Trophoblast cell (in vitro differentiated cells and primary cell): ENCODE measurements around the gene FOXP4.

Source experiments
- DNase-seq, 2 donors: peaks; one replicate each; pipeline ENCODE4 v3.0.0-alpha.2; 2016
- H2AFZ ChIP-seq: 2 replicates; pipeline ENCODE4 v1.6.1; 2013; ENCODE audit warnings: low read length, moderate library complexity, mild to moderate bottlenecking; ENCODE audit not compliant: insufficient read depth, poor library complexity
- H2AK5ac ChIP-seq: 2 replicates; pipeline ENCODE4 v1.6.1; 2013; ENCODE audit warnings: mild to moderate bottlenecking, low read length
- H2BK120ac ChIP-seq: 2 replicates; pipeline ENCODE4 v1.6.1; 2013; ENCODE audit warnings: low read length, mild to moderate bottlenecking, moderate library complexity; ENCODE audit not compliant: insufficient read depth, poor library complexity
- H2BK12ac ChIP-seq: 2 replicates; pipeline ENCODE4 v1.6.1; 2013; ENCODE audit warnings: mild to moderate bottlenecking, low read length, moderate library complexity
- H2BK5ac ChIP-seq: 2 replicates; pipeline ENCODE4 v1.6.1; 2013; ENCODE audit warnings: low read length, low read depth, moderate library complexity, mild to moderate bottlenecking; ENCODE audit not compliant: poor library complexity
- H3K14ac ChIP-seq: 2 replicates; pipeline ENCODE4 v1.6.1; 2013; ENCODE audit warnings: mild to moderate bottlenecking, low read length
- H3K18ac ChIP-seq: 2 replicates; pipeline ENCODE4 v1.6.1; 2013; ENCODE audit warnings: mild to moderate bottlenecking, low read length
- H3K23ac ChIP-seq: 2 replicates; pipeline ENCODE4 v1.6.1; 2013; ENCODE audit warnings: low read length
- H3K27ac ChIP-seq: 2 replicates; pipeline ENCODE4 v1.5.1; 2013; ENCODE audit warnings: low read depth, mild to moderate bottlenecking, inconsistent platforms, low read length, moderate library complexity
- H3K27me3 ChIP-seq: 2 replicates; pipeline ENCODE4 v1.6.1; 2013; ENCODE audit warnings: inconsistent platforms, mild to moderate bottlenecking, low read length, moderate library complexity; ENCODE audit not compliant: insufficient read depth
- H3K36me3 ChIP-seq, 2 experiments: 1 replicate in 1 of 2; 2 replicates in 1 of 2; pipeline ENCODE4 v1.6.1; 2013; ENCODE audit warnings: low read length in 2 of 2, mild to moderate bottlenecking in 2 of 2, moderate library complexity in 1 of 2; ENCODE audit not compliant: insufficient read depth in 2 of 2, control insufficient read depth in 1 of 2
- H3K4ac ChIP-seq: 2 replicates; pipeline ENCODE4 v1.6.1; 2013; ENCODE audit warnings: low read depth, mild to moderate bottlenecking, low read length, moderate library complexity
- H3K4me1 ChIP-seq, 2 experiments: 1 replicate in 1 of 2; 2 replicates in 1 of 2; pipeline ENCODE4 v1.6.1; 2013; ENCODE audit warnings: low read length in 2 of 2, mild to moderate bottlenecking in 2 of 2, moderate library complexity in 1 of 2; ENCODE audit not compliant: insufficient read depth in 2 of 2, control insufficient read depth in 1 of 2
- H3K4me2 ChIP-seq: 2 replicates; pipeline ENCODE4 v1.6.1; 2013; ENCODE audit warnings: inconsistent platforms, mild to moderate bottlenecking, low read length, moderate library complexity
- H3K4me3 ChIP-seq: 2 replicates; pipeline ENCODE4 v1.5.1; 2013; ENCODE audit warnings: mild to moderate bottlenecking, low read depth, low read length, inconsistent platforms
- H3K79me1 ChIP-seq: one replicate; pipeline ENCODE4 v1.6.1; 2013; ENCODE audit warnings: low read length
- H3K79me2 ChIP-seq: 2 replicates; pipeline ENCODE4 v1.6.1; 2013; ENCODE audit warnings: low read length, mild to moderate bottlenecking; ENCODE audit not compliant: control insufficient read depth, insufficient read depth, poor library complexity
- H3K9ac ChIP-seq: 2 replicates; pipeline ENCODE4 v1.6.1; 2013; ENCODE audit warnings: mild to moderate bottlenecking, low read length
- H3K9me3 ChIP-seq: 2 replicates; pipeline ENCODE4 v1.6.1; 2013; ENCODE audit warnings: low read depth, mild to moderate bottlenecking, control low read depth, inconsistent platforms, low read length; ENCODE audit not compliant: insufficient read depth
- H4K12ac ChIP-seq: 2 replicates; pipeline ENCODE4 v1.6.1; 2013; ENCODE audit warnings: low read depth, mild to moderate bottlenecking, low read length, moderate library complexity
- H4K8ac ChIP-seq: 2 replicates; pipeline ENCODE4 v1.6.1; 2013; ENCODE audit warnings: low read depth, mild to moderate bottlenecking, low read length, moderate library complexity
- H4K91ac ChIP-seq: one replicate; pipeline ENCODE4 v1.6.1; 2013; ENCODE audit warnings: low read depth, mild to moderate bottlenecking, low read length, moderate library complexity
- WGBS: extraction: QIAGEN DNeasy Blood & Tissue Kit; methylation state at CpG from one replicate; pipeline ENCODE4 v1.1.7; 2013; ENCODE audit warnings: missing lambda C conversion rate; ENCODE audit not compliant: insufficient read length, insufficient coverage; ENCODE audit errors: extremely low coverage; 5-methylcytosine and 5-hydroxymethylcytosine counted together

FOXP4 gene

GRCh38 chr6:41645007-41645618, 98.9 kb downstream of the FOXP4 start:
- Histone ChIP-seq H3K4me3 (no peak overlapping the region), H4K91ac (peak overlapping the region; percentile 3), H2BK5ac (peak overlapping the region; percentile 34), H3K4ac (peak overlapping the region; percentile 25), H3K9ac (no peak overlapping the region), H2BK12ac (no peak overlapping the region), H3K4me2 (no peak overlapping the region), H3K18ac (peak overlapping the region; percentile 33), H2AFZ (no peak overlapping the region), H4K8ac (no peak overlapping the region), H3K27ac (peak overlapping the region; percentile 6), H3K36me3 (peaks cover 90 to 93% of the 10 kb centered on the region in 2 experiments), H2AK5ac (no peak overlapping the region), H3K27me3 (no peaks in the 10 kb centered on the region), H3K14ac (peak overlapping the region; percentile 25), H3K23ac (no peak overlapping the region), H3K79me1 (peaks cover 33% of the 10 kb centered on the region), H4K12ac (no peak overlapping the region), H2BK120ac (peak overlapping the region; percentile 26), H3K79me2 (peaks cover 26% of the 10 kb centered on the region), H3K9me3 (peaks cover 2% of the 10 kb centered on the region), H3K4me1 (peaks cover 52 to 62% of the 10 kb centered on the region in 2 experiments)
- DNase-seq = no peak
- WGBS = no CpG with 5 or more reads among the region's 12 CpGs

DNA sequence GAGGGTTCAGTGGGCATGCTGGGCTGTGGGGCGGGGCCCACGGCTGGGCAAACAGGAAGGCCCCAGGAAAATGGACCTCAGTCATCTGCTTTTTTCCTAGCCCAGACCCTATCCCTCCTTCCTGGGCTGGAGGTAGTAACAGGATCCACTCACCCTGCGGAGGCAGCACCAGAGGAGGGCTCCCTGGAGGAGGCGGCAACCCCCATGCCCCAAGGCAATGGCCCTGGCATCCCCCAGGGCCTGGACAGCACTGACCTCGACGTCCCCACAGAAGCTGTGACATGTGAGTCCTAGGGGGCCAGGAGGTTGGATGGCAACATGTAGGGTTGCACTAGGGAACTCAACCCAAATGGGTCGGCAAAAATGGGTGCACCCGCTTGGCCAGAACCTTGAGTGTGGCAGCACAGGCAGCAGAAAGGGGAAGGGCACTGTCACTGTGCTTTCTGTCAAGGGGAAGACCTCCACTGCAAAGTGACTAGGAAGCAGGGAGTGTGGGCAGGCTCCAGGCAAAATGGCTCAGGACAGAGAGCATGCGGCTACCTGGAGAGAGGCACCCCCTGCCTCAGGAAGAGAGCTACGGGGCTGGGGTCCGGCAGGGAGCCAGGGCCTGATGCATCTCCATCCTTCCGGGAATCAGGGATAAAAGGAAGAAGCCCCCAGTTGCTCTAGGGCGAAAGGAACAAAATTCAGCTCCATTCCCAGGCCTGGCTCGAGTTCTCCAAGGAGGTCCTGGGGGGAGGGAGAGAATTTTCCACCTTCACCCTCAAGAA, 100.0 kb downstream of the FOXP4 start:
- no peak for DNase-seq
- Histone ChIP-seq H2BK120ac (no peak overlapping the region), H3K27me3 (no peaks in the 10 kb centered on the region), H3K36me3 (peaks cover 92% of the 10 kb centered on the region in 2 experiments), H4K91ac (no peak overlapping the region), H3K18ac (peak overlapping the region; percentile 67), H3K79me2 (peaks cover 21% of the 10 kb centered on the region), H4K8ac (no peak overlapping the region), H3K4me2 (no peak overlapping the region), H3K9me3 (peaks cover 2% of the 10 kb centered on the region), H3K9ac (no peak overlapping the region), H2AFZ (no peak overlapping the region), H3K27ac (no peak overlapping the region), H3K4me1 (peaks cover 45 to 52% of the 10 kb centered on the region in 2 experiments), H4K12ac (no peak overlapping the region), H3K4me3 (no peak overlapping the region), H2BK5ac (no peak overlapping the region), H3K4ac (no peak overlapping the region), H3K14ac (no peak overlapping the region), H3K79me1 (peaks cover 28% of the 10 kb centered on the region), H3K23ac (no peak overlapping the region), H2BK12ac (no peak overlapping the region), H2AK5ac (no peak overlapping the region)
- WGBS = no CpG with 5 or more reads among the region's 14 CpGs

DNA sequence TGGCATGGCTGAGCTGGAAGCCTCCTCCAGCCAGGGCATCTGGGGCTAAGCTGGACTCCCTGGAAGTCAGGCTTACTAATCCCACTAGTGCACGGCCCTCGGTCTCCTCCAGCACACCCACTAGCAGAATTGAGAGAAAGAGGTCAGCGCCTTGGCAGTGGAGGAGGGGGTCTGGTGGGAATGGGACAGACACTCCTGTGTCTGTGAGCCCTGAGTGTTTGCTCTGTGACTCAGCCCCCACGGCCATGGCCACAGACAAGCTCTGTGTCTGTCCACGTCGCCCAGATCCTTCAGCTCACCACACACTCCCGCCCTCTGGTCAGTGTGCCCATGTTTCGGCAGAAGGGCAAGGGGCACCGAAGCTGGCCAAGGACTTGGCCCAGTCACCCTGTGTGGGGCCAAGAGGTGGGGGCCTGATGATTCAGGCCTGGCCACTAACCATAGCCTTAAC, 100.9 kb downstream of the FOXP4 start:
- Histone ChIP-seq H4K8ac (no peak overlapping the region), H4K91ac (no peak overlapping the region), H4K12ac (no peak overlapping the region), H3K27me3 (no peaks in the 10 kb centered on the region), H3K9me3 (peaks cover 2% of the 10 kb centered on the region), H3K23ac (no peak overlapping the region), H2BK12ac (no peak overlapping the region), H3K14ac (no peak overlapping the region), H3K18ac (peak overlapping the region; percentile 9), H3K4me3 (no peak overlapping the region), H3K4ac (peak overlapping the region; percentile 16), H2BK5ac (no peak overlapping the region), H3K9ac (no peak overlapping the region), H3K27ac (no peak overlapping the region), H3K79me2 (peaks cover 13% of the 10 kb centered on the region), H3K4me2 (no peak overlapping the region), H2AFZ (no peak overlapping the region), H3K79me1 (peaks cover 28% of the 10 kb centered on the region), H3K36me3 (peaks cover 92% of the 10 kb centered on the region in 2 experiments), H3K4me1 (peaks cover 42 to 51% of the 10 kb centered on the region in 2 experiments), H2AK5ac (no peak overlapping the region), H2BK120ac (no peak overlapping the region)
- WGBS = no CpG with 5 or more reads among the region's 9 CpGs
- no peak for DNase-seq

GRCh38 chr6:41648070-41648585, 101.9 kb downstream of the FOXP4 start:
- no peak overlapping the region for H2BK5ac ChIP-seq
- no peak overlapping the region for H3K4me3 ChIP-seq
- H3K36me3 ChIP-seq = peaks cover 85 to 89% of the 10 kb centered on the region in 2 experiments
- no peak overlapping the region for H2AFZ ChIP-seq
- H3K18ac ChIP-seq = no peak overlapping the region
- H3K9me3 ChIP-seq = peaks cover 2% of the 10 kb centered on the region
- H2BK120ac ChIP-seq = no peak overlapping the region
- no peak overlapping the region for H3K27ac ChIP-seq
- no peak overlapping the region for H3K4ac ChIP-seq
- H3K79me1 ChIP-seq = peaks cover 19% of the 10 kb centered on the region
- H3K79me2 ChIP-seq = peaks cover 7% of the 10 kb centered on the region
- no peak overlapping the region for H4K8ac ChIP-seq
- no peak overlapping the region for H2AK5ac ChIP-seq
- no peak overlapping the region for H4K91ac ChIP-seq
- H3K9ac ChIP-seq = no peak overlapping the region
- peaks cover 37 to 47% of the 10 kb centered on the region in 2 experiments for H3K4me1 ChIP-seq
- WGBS = no CpG with 5 or more reads among the region's 7 CpGs
- no peaks in the 10 kb centered on the region for H3K27me3 ChIP-seq
- DNase-seq = no peak
- H2BK12ac ChIP-seq = no peak overlapping the region
- H3K14ac ChIP-seq = no peak overlapping the region
- H4K12ac ChIP-seq = no peak overlapping the region
- H3K4me2 ChIP-seq = no peak overlapping the region
- H3K23ac ChIP-seq = no peak overlapping the region
